NCI-H2107 treated with DMSO at 0.1 percent for 48 hours (cell line): ENCODE results near the gene MEI4.
"Not testable (repeated sequence)": the region's sequence is repeated elsewhere in the genome, so short reads cannot be mapped to it uniquely, and the experiment has no call there.

Experiments used
- DNase-seq: peaks from one replicate; lab custom pipeline; 2025; ENCODE audit not compliant: unreplicated experiment; lab: John Stamatoyannopoulos, UW

Gene MEI4

GRCh38 chr6:77813090-77813489 is 160.3 kb downstream of the MEI4 start:
- no peak for DNase-seq

- DNase-seq = no peak
These were observed 161.3 kb downstream of the MEI4 start for GRCh38 chr6:77814119-77814518.

- no peak for DNase-seq
These were observed 162.7 kb downstream of the MEI4 start for GRCh38 chr6:77815531-77815930.

- no peak for DNase-seq
These were observed 164.0 kb downstream of the MEI4 start for GRCh38 chr6:77816766-77817270.

GRCh38 chr6:77822265-77822664 is 169.4 kb downstream of the MEI4 start:
- DNase-seq = no peak

- no peak for DNase-seq
These were observed 172.4 kb downstream of the MEI4 start for GRCh38 chr6:77825204-77825603.

GRCh38 chr6:77829736-77830135 is 176.9 kb downstream of the MEI4 start:
- DNase-seq = no peak

- DNase-seq = not testable (repeated sequence)
These were observed 180.9 kb downstream of the MEI4 start for GRCh38 chr6:77833749-77834148.

- no peak for DNase-seq
These were observed 181.8 kb downstream of the MEI4 start for GRCh38 chr6:77834591-77834996.

- DNase-seq = no peak
These were observed 184.4 kb downstream of the MEI4 start for GRCh38 chr6:77837034-77837784.

- no peak for DNase-seq
These were observed 186.5 kb downstream of the MEI4 start for GRCh38 chr6:77839292-77839691.

GRCh38 chr6:77844822-77845221 is 192.0 kb downstream of the MEI4 start:
- DNase-seq = no peak

- DNase-seq = no peak
These were observed 200.6 kb downstream of the MEI4 start for GRCh38 chr6:77853401-77853800.

GRCh38 chr6:77856391-77856790 is 203.6 kb downstream of the MEI4 start:
- DNase-seq = no peak

- no peak for DNase-seq
These were observed 204.6 kb downstream of the MEI4 start for GRCh38 chr6:77857421-77857820.

- DNase-seq = no peak
These were observed 223.5 kb downstream of the MEI4 start for GRCh38 chr6:77876300-77876699.

- no peak for DNase-seq
These were observed 226.7 kb downstream of the MEI4 start for GRCh38 chr6:77879527-77879926.

GRCh38 chr6:77880501-77880900 is 227.7 kb downstream of the MEI4 start:
- DNase-seq = no peak

- no peak for DNase-seq
These were observed 231.0 kb downstream of the MEI4 start for GRCh38 chr6:77883851-77884250.

- no peak for DNase-seq
These were observed 240.6 kb downstream of the MEI4 start for GRCh38 chr6:77893391-77893790.

GRCh38 chr6:77906070-77906469 is 253.2 kb downstream of the MEI4 start:
- DNase-seq = no peak

- DNase-seq = no peak
These were observed 258.0 kb downstream of the MEI4 start for GRCh38 chr6:77910826-77911225.

GRCh38 chr6:77926198-77926751 is 273.4 kb downstream of the MEI4 start:
- no peak for DNase-seq
